KMS-11 (cell line): ENCODE results near the gene GYG2.
"Not testable (repeated sequence)": the region's sequence is repeated elsewhere in the genome, so short reads cannot be mapped to it uniquely, and the experiment has no call there.

ENCODE experiments used
- H2AFZ ChIP-seq: fragments of 200-600 bp; sonication (generic); 2 replicates; pipeline ENCODE4 v1.6.1; 2016; ENCODE audit warnings: antibody characterized with exemption, mixed run types, low read depth
- H3K27ac ChIP-seq: fragments of 200-600 bp; sonication (generic); 2 replicates; pipeline ENCODE4 v1.6.1; 2016; ENCODE audit warnings: mild to moderate bottlenecking, mixed run types
- H3K27me3 ChIP-seq: fragments of 200-600 bp; sonication (generic); 2 replicates; pipeline ENCODE4 v1.6.1; 2017; ENCODE audit warnings: mild to moderate bottlenecking, low read depth, mixed run types, moderate library complexity; ENCODE audit not compliant: insufficient read depth
- H3K36me3 ChIP-seq: fragments of 200-600 bp; sonication (generic); 2 replicates; pipeline ENCODE4 v1.6.1; 2017; ENCODE audit warnings: mild to moderate bottlenecking, mixed run types; ENCODE audit not compliant: insufficient read depth
- H3K4me1 ChIP-seq: fragments of 200-600 bp; sonication (generic); 2 replicates; pipeline ENCODE4 v1.6.1; 2016; ENCODE audit warnings: mild to moderate bottlenecking, low read depth, mixed run types; ENCODE audit not compliant: poor library complexity, severe bottlenecking
- H3K4me2 ChIP-seq: fragments of 200-600 bp; sonication (generic); 2 replicates; pipeline ENCODE4 v1.7.0; 2016; ENCODE audit warnings: mild to moderate bottlenecking, mixed run types
- H3K4me3 ChIP-seq: fragments of 200-600 bp; sonication (generic); IDR thresholded peaks from 2 replicates; pipeline ENCODE4 v1.6.1; 2017; ENCODE audit warnings: low read depth, low read length, mixed read lengths; ENCODE audit not compliant: insufficient read depth
- H3K79me2 ChIP-seq: fragments of 200-600 bp; sonication (generic); 2 replicates; pipeline ENCODE4 v1.6.1; 2016; ENCODE audit warnings: low read depth, mixed run types; ENCODE audit not compliant: insufficient read depth
- H3K9ac ChIP-seq: fragments of 200-600 bp; sonication (generic); 2 replicates; pipeline ENCODE4 v1.6.1; 2016; ENCODE audit warnings: mild to moderate bottlenecking, mixed run types
- H4K20me1 ChIP-seq: fragments of 200-600 bp; sonication (generic); 2 replicates; pipeline ENCODE4 v1.6.1; 2016; ENCODE audit warnings: mild to moderate bottlenecking, mixed run types; ENCODE audit not compliant: insufficient read depth
- TF ChIP-seq, protein P1 (sequence below): fragments of 200-600 bp; sonication (generic); conservative IDR thresholded peaks from 2 replicates; pipeline ENCODE4 v1.6.1; 2017; ENCODE audit warnings: low read depth, mild to moderate bottlenecking, antibody characterized with exemption, low read length, moderate library complexity, mixed read lengths

The GYG2 gene

DNA sequence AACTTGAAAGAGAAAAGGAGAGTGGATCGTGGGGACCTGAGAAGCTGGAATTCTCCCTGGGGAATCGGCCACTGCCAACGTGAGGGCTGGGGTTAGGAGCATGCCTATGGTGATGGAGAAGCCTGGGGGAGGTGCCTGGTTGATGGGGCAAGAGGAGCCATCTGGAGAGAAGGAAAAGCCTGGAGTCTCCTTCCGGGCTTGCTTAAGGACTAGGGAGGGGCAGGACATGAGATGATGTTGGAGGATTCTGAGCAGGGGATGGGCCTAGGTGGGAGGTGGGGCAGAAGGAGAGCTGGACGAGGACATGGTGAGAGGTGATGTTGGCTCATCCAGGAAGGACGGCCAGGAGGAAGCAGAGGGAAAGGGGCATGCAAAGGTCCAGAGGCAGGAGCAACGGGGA, 35.0 kb upstream of the GYG2 start:
- TF ChIP-seq, protein P1, sequence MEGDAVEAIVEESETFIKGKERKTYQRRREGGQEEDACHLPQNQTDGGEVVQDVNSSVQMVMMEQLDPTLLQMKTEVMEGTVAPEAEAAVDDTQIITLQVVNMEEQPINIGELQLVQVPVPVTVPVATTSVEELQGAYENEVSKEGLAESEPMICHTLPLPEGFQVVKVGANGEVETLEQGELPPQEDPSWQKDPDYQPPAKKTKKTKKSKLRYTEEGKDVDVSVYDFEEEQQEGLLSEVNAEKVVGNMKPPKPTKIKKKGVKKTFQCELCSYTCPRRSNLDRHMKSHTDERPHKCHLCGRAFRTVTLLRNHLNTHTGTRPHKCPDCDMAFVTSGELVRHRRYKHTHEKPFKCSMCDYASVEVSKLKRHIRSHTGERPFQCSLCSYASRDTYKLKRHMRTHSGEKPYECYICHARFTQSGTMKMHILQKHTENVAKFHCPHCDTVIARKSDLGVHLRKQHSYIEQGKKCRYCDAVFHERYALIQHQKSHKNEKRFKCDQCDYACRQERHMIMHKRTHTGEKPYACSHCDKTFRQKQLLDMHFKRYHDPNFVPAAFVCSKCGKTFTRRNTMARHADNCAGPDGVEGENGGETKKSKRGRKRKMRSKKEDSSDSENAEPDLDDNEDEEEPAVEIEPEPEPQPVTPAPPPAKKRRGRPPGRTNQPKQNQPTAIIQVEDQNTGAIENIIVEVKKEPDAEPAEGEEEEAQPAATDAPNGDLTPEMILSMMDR = no peak
- no peak overlapping the region for H3K4me2 ChIP-seq
- H3K9ac ChIP-seq = no peak overlapping the region
- no peaks in the 10 kb centered on the region for H3K27me3 ChIP-seq
- H3K79me2 ChIP-seq = no peaks in the 10 kb centered on the region
- no peak overlapping the region for H2AFZ ChIP-seq
- no peaks in the 10 kb centered on the region for H3K4me1 ChIP-seq
- no peaks in the 10 kb centered on the region for H4K20me1 ChIP-seq
- no peak overlapping the region for H3K27ac ChIP-seq
- no peak overlapping the region for H3K4me3 ChIP-seq
- no peaks in the 10 kb centered on the region for H3K36me3 ChIP-seq

DNA sequence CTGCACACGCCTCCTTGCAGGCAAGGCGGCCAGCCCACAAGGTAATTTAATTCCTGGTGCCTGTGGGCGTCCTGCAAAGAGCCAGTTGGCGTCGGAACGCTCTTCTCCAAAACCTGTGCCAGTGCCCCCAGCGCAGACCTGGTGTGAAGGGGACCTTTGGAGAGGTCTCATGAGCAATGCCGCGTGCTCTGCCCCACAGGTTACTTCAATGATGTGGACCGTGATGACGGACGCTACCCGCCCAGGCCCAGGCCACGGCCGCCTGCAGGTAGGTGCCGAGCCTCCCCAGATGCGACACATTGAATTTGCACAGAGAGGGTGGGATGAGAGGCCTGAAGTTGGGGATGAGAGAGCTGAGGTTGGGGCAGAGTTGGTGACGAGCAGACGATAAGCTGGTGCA, 34.4 kb upstream of the GYG2 start:
- Histone ChIP-seq H4K20me1 (no peaks in the 10 kb centered on the region), H3K27ac (no peak overlapping the region), H3K36me3 (no peaks in the 10 kb centered on the region), H2AFZ (no peak overlapping the region), H3K4me3 (no peak overlapping the region), H3K4me1 (no peaks in the 10 kb centered on the region), H3K4me2 (no peak overlapping the region), H3K9ac (no peak overlapping the region), H3K27me3 (no peaks in the 10 kb centered on the region), H3K79me2 (no peaks in the 10 kb centered on the region)
- TF ChIP-seq, protein P1 = no peak

DNA sequence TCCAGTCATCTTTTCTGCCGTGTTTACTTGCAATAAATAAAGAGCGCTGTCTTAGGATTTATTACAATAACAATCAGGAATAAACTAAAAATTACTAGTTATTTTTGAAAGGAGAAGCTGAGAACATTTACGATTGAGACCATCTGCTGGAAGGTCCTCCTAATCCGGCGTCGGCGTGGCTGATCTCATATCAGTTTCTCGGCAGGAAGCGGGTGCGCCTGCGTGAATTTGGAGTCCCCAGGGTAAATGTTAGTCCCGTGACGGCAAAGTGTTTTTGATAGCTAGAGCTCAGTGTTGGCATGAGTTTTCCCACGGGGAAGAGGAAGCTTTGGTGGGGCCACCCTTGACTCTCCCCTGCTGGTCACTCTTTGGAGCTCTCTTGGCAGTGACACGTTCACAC, 31.9 kb upstream of the GYG2 start:
- not testable (repeated sequence) for H3K27ac ChIP-seq, H3K9ac ChIP-seq, H3K4me2 ChIP-seq

DNA sequence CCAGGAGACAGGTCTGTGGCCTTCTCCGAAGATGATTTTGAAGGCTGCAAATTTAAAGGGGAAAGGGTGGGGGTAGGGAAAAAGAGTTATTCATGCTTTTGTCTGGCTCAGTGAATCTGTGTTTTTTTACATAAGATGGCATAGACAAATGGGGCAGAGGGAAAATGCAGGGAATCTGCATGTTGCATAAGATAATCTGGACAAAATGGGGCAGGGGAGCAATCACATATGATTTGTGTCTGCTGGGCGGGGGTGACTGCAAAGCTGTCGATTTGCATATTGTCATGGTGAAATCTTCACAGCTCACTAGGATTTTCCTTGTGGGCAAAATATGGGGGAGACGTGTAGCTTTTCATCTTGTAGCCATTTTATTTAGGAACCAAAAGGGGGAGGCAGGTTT, 29.4 kb upstream of the GYG2 start:
- no peak overlapping the region for H2AFZ ChIP-seq
- H3K36me3 ChIP-seq = no peaks in the 10 kb centered on the region
- H3K27ac ChIP-seq = no peak overlapping the region
- H3K9ac ChIP-seq = no peak overlapping the region
- H3K27me3 ChIP-seq = no peaks in the 10 kb centered on the region
- H4K20me1 ChIP-seq = no peaks in the 10 kb centered on the region
- no peak overlapping the region for H3K4me3 ChIP-seq
- no peak overlapping the region for H3K4me2 ChIP-seq
- TF ChIP-seq, protein P1 = no peak
- H3K4me1 ChIP-seq = no peaks in the 10 kb centered on the region
- no peaks in the 10 kb centered on the region for H3K79me2 ChIP-seq

More for the DNA sequence above, 31.9 kb upstream of the GYG2 start:
- not testable (repeated sequence) for H3K36me3 ChIP-seq, H3K4me1 ChIP-seq, H3K4me3 ChIP-seq, H3K79me2 ChIP-seq, H4K20me1 ChIP-seq, H2AFZ ChIP-seq, H3K27me3 ChIP-seq

DNA sequence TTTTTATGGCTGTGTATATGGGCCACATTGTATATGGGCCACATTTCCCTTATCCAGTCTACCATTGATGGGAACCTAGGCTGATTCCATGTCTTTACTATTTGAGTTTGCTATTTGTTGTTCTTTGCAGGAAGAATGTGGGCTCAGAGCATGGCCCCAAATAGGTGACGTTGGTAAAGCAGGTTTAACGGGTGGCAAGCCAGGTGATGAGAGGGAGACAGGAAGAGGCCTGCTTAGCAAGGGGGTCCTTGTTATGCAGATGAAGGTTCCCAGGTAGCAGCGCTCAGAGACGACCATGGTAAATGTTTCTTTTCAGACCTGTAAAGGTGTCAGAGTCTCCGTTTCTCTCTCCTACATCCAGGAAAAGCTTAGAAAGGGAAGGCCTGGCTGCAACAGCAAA, 28.8 kb upstream of the GYG2 start:
- not testable (repeated sequence) for H3K4me3 ChIP-seq, H3K79me2 ChIP-seq, H3K9ac ChIP-seq, H3K36me3 ChIP-seq, H4K20me1 ChIP-seq, H2AFZ ChIP-seq, H3K4me1 ChIP-seq, H3K4me2 ChIP-seq, H3K27me3 ChIP-seq, H3K27ac ChIP-seq
